Thyroid gland (tissue), 4 donors: ENCODE results near the gene POLL. TPM values are rescaled to one million over a fixed set of nuclear protein-coding genes. Genes with fewer than 3 reads are reported as not detected.

ENCODE experiments used
- DNase-seq, 2 donors: peaks; one replicate each; pipeline ENCODE4 v3.0.0-alpha.2; 2019
- H3K27ac ChIP-seq, 3 donors: fragments of 200-600 bp; sonication (generic); 1 replicate in 2 of 3; 2 replicates in 1 of 3; pipeline ENCODE4 v1.5.1; 2016 to 2019; ENCODE audit warnings: mild to moderate bottlenecking in 1 of 3, moderate library complexity in 1 of 3
- H3K27me3 ChIP-seq: fragments of 200-600 bp; sonication (generic); one replicate; pipeline ENCODE4 v1.5.1; 2019
- H3K36me3 ChIP-seq, 2 donors: fragments of 200-600 bp; sonication (generic); one replicate each; pipeline ENCODE4 v1.5.1; 2016 to 2019
- H3K4me1 ChIP-seq, 2 donors: fragments of 200-600 bp; sonication (generic); one replicate each; pipeline ENCODE4 v1.5.1; 2017 to 2019
- H3K4me3 ChIP-seq, 3 donors: fragments of 200-600 bp; sonication (generic); replicated peaks in 1 of 3; 1 replicate in 2 of 3; 2 replicates in 1 of 3; pipeline ENCODE4 v1.5.1; 2016; ENCODE audit warnings: mild to moderate bottlenecking in 1 of 3
- H3K9me3 ChIP-seq: fragments of 200-600 bp; sonication (generic); one replicate; pipeline ENCODE4 v1.5.1; 2017
- CTCF ChIP-seq, 6 experiments: fragments of 200-600 bp in 3 of 6; fragments of 450-650 bp in 3 of 6; sonication (generic) in 3 of 6; IDR thresholded peaks; one replicate each; pipeline ENCODE4 v1.5.1; 2016 to 2019; ENCODE audit warnings: antibody characterized with exemption in 6 of 6, mild to moderate bottlenecking in 2 of 6, inconsistent platforms in 1 of 6, moderate library complexity in 1 of 6
- POLR2A ChIP-seq, 2 donors: fragments of 450-650 bp; IDR thresholded peaks; one replicate each; pipeline ENCODE4 v1.6.1; 2017; ENCODE audit warnings: antibody characterized with exemption in 2 of 2, mild to moderate bottlenecking in 2 of 2, moderate library complexity in 1 of 2
- WGBS, 2 donors: methylation state at CpG; one replicate each; pipeline ENCODE4 v1.1.5; 2017; 5-methylcytosine and 5-hydroxymethylcytosine counted together
- intact Hi-C: fragments of 100-400 bp; cut with DNase I; formaldehyde crosslinking; loops from one replicate; pipeline ENCODE4 v1.15.1; 2023
- total RNA-seq, 4 donors: library from RNA; depleted of rRNA; stranded (reverse); fragments of >200 nt; gene quantifications; one replicate each; pipeline ENCODE4 v1.2.3, GENCODE V29; 2016

Gene POLL
- total RNA-seq, 4 donors from 2014 or later = 26.2 to 34.9 (median 33.1) TPM

- Histone ChIP-seq H3K27ac (no peak overlapping the region), H3K36me3 (peaks cover 0 to 3% of the 10 kb centered on the region in 2 donors), H3K4me3 (no peak overlapping the region), H3K27me3 (no peaks in the 10 kb centered on the region), H3K4me1 (peaks cover 5 to 11% of the 10 kb centered on the region in 2 donors), H3K9me3 (no peaks in the 10 kb centered on the region)
- 60 to 92% methylated on average over 1 of the region's 1 CpG for WGBS, 2 donors
- no peak for TF ChIP-seq CTCF (IDR thresholded peaks at IDR 0.05)
- no peak for TF ChIP-seq POLR2A (IDR thresholded peaks at IDR 0.05)
- peak; percentile 39 to 44 for DNase-seq
- intact Hi-C loops = no loop called here
These were observed 37.9 kb upstream of the POLL start for GRCh38 chr10:101625821-101626412.

- Histone ChIP-seq H3K9me3 (no peaks in the 10 kb centered on the region), H3K36me3 (peaks cover 0 to 3% of the 10 kb centered on the region in 2 donors)
These were observed 36.6 kb upstream of the POLL start for GRCh38 chr10:101624526-101625102.

GRCh38 chr10:101623528-101623927 lies 35.5 kb upstream of the POLL start:
- TF ChIP-seq POLR2A (IDR thresholded peaks at IDR 0.05) = no peak
- TF ChIP-seq CTCF (IDR thresholded peaks at IDR 0.05) = no peak
- Histone ChIP-seq H3K36me3 (peaks cover 0 to 3% of the 10 kb centered on the region in 2 donors), H3K9me3 (no peaks in the 10 kb centered on the region), H3K27me3 (no peaks in the 10 kb centered on the region), H3K4me1 (peaks cover 5 to 11% of the 10 kb centered on the region in 2 donors), H3K27ac (no peak overlapping the region), H3K4me3 (no peak overlapping the region)
- no peak for DNase-seq
- intact Hi-C loops = no loop called here
- WGBS, 2 donors = 96 to 97% methylated on average over 1 of the region's 1 CpG

More at GRCh38 chr10:101624526-101625102, 36.6 kb upstream of the POLL start:
- H3K4me3 ChIP-seq = no peak overlapping the region
- TF ChIP-seq CTCF (IDR thresholded peaks at IDR 0.05) (no peak), POLR2A (IDR thresholded peaks at IDR 0.05) (no peak)
- no peaks in the 10 kb centered on the region for H3K27me3 ChIP-seq
- intact Hi-C loops = no loop called here
- WGBS, 2 donors = 77 to 88% methylated on average over 4 of the region's 4 CpGs
- H3K4me1 ChIP-seq = peaks cover 5 to 11% of the 10 kb centered on the region in 2 donors
- no peak overlapping the region for H3K27ac ChIP-seq
- no peak for DNase-seq

GRCh38 chr10:101619983-101620382 lies 31.9 kb upstream of the POLL start:
- Histone ChIP-seq H3K4me1 (no peaks in the 10 kb centered on the region), H3K4me3 (no peak overlapping the region), H3K9me3 (no peaks in the 10 kb centered on the region), H3K27me3 (no peaks in the 10 kb centered on the region), H3K27ac (no peak overlapping the region), H3K36me3 (peaks cover 0 to 3% of the 10 kb centered on the region in 2 donors)
- intact Hi-C loops = no loop called here
- no peak for TF ChIP-seq POLR2A (IDR thresholded peaks at IDR 0.05)
- no peak for TF ChIP-seq CTCF (IDR thresholded peaks at IDR 0.05)
- DNase-seq = no peak
- 97 to 99% methylated on average over 6 of the region's 6 CpGs for WGBS, 2 donors

GRCh38 chr10:101618871-101619270 lies 30.8 kb upstream of the POLL start:
- no peak overlapping the region for H3K4me3 ChIP-seq
- DNase-seq = no peak
- no peaks in the 10 kb centered on the region for H3K36me3 ChIP-seq
- no peaks in the 10 kb centered on the region for H3K9me3 ChIP-seq
- no peak overlapping the region for H3K27ac ChIP-seq
- WGBS, 2 donors = 93 to 94% methylated on average over 2 of the region's 2 CpGs
- H3K27me3 ChIP-seq = no peaks in the 10 kb centered on the region
- intact Hi-C loops = no loop called here
- H3K4me1 ChIP-seq = no peaks in the 10 kb centered on the region
- TF ChIP-seq CTCF (IDR thresholded peaks at IDR 0.05) (no peak), POLR2A (IDR thresholded peaks at IDR 0.05) (no peak)
